GM12878 (cell line): ENCODE measurements around the gene JTB. TPM values are rescaled to one million over a fixed set of nuclear protein-coding genes. Genes with fewer than 3 reads are reported as not detected.
A peak's percentile ranks its signal among the peaks of the same experiment; 100 is the strongest.

Experiments used
- ATAC-seq: fragments of 200-7000 bp; cut with Tn5 transposase; 3 replicates; pipeline ENCODE4 v1.9.1; 2020; ENCODE audit warnings: mild to moderate bottlenecking, moderate library complexity
- BruUV-seq: library from RNA; stranded (reverse); fragments of 400-500 nt; replicated peaks from 2 replicates; lab custom pipeline; 2021; lab: Mats Ljungman, UMichigan
- CTCF ChIA-PET: fragments of 300-600 bp; sonication (Branson Sonifier 250); formaldehyde crosslinking; extraction: SDS; loops from one replicate; lab custom pipeline; 2021; ENCODE audit warnings: inconsistent platforms; lab: Yijun Ruan, JAX
- POLR2A ChIA-PET: fragments of 350-600 bp; formaldehyde crosslinking; extraction: SDS; loops from one replicate; lab custom pipeline; 2021; ENCODE audit warnings: inconsistent platforms; lab: Charles Lee
- RAD21 ChIA-PET: fragments of 300-600 bp; sonication (Branson Sonifier 250); formaldehyde crosslinking; loops from one replicate; lab custom pipeline; 2023; ENCODE audit warnings: antibody characterized with exemption; ENCODE audit not compliant: unreplicated experiment; lab: Charles Lee
- SMC1A ChIA-PET: fragments of 300-600 bp; sonication (Branson Sonifier 250); formaldehyde crosslinking; loops from one replicate; lab custom pipeline; 2023; ENCODE audit not compliant: unreplicated experiment, uncharacterized antibody; lab: Charles Lee
- DNase-seq: peaks from one replicate; pipeline ENCODE4 v3.0.0-alpha.2; 2011; ENCODE audit warnings: low read depth, low spot score
- FAIRE-seq: peaks from 3 replicates; lab custom pipeline; 2011; peaks lifted over from hg19 to GRCh38; lab: Jason Lieb, UNC
- H2AFZ ChIP-seq: 2 replicates; pipeline ENCODE4 v1.6.0; 2011; ENCODE audit warnings: low read depth, low read length, control low read depth; ENCODE audit not compliant: control insufficient read depth
- H3K27ac ChIP-seq: 2 replicates; pipeline ENCODE4 v1.5.1; 2011; ENCODE audit warnings: control low read depth; ENCODE audit not compliant: control insufficient read depth, insufficient read depth
- H3K27me3 ChIP-seq, 2 experiments: replicated peaks in 1 of 2; 2 replicates each; pipeline versions ENCODE4 v1.6.0 to v1.6.1; 2011; ENCODE audit warnings: low read length in 1 of 2; ENCODE audit not compliant: control insufficient read depth in 2 of 2, insufficient read depth in 2 of 2
- H3K36me3 ChIP-seq, 2 experiments: 2 replicates each; pipeline ENCODE4 v1.5.1; 2011; ENCODE audit warnings: low read length in 1 of 2; ENCODE audit not compliant: control insufficient read depth in 2 of 2, insufficient read depth in 2 of 2
- H3K4me1 ChIP-seq: 2 replicates; pipeline ENCODE4 v1.6.1; 2011; ENCODE audit warnings: mild to moderate bottlenecking, low read length, moderate library complexity, mixed read lengths; ENCODE audit not compliant: control insufficient read depth, insufficient read depth
- H3K4me2 ChIP-seq: 2 replicates; pipeline ENCODE4 v1.6.0; 2011; ENCODE audit warnings: control low read depth; ENCODE audit not compliant: control insufficient read depth, insufficient read depth
- H3K4me3 ChIP-seq: fragments of 200-600 bp; sonication (generic); 2 replicates; pipeline ENCODE4 v1.5.1; 2016
- H3K79me2 ChIP-seq: 2 replicates; pipeline ENCODE4 v1.6.0; 2011; ENCODE audit warnings: low read length; ENCODE audit not compliant: control insufficient read depth, insufficient read depth
- H3K9ac ChIP-seq: 2 replicates; pipeline ENCODE4 v1.8.0; 2011; ENCODE audit warnings: low read length, control low read depth, mixed read lengths; ENCODE audit not compliant: control insufficient read depth, insufficient read depth
- H3K9me3 ChIP-seq: replicated peaks from 3 replicates; pipeline ENCODE4 v1.5.1; 2011; ENCODE audit warnings: mild to moderate bottlenecking, low read length; ENCODE audit not compliant: control insufficient read depth, insufficient read depth
- H4K20me1 ChIP-seq: 2 replicates; pipeline ENCODE4 v1.6.0; 2011; ENCODE audit not compliant: control insufficient read depth, insufficient read depth
- CBX3 ChIP-seq: fragments of 200-600 bp; sonication (generic); IDR thresholded peaks from 2 replicates; pipeline ENCODE4 v1.6.1; 2016; ENCODE audit warnings: low read depth, borderline replicate concordance
- EGR1 ChIP-seq, 2 experiments: IDR thresholded peaks; 1 replicate in 1 of 2; 2 replicates in 1 of 2; pipeline ENCODE4 v1.6.1; 2011 to 2012; ENCODE audit warnings: low read depth in 2 of 2, low read length in 2 of 2, borderline replicate concordance in 1 of 2, mild to moderate bottlenecking in 1 of 2, moderate library complexity in 1 of 2
- JUND ChIP-seq: IDR thresholded peaks from 2 replicates; pipeline ENCODE4 v1.6.1; 2012; ENCODE audit warnings: low read depth, mild to moderate bottlenecking, low read length, improper control_type of control experiment, moderate library complexity
- MXI1 ChIP-seq: fragments of 150-350 bp; IDR thresholded peaks from 2 replicates; pipeline ENCODE4 v1.6.1; 2011; ENCODE audit warnings: low read depth, mild to moderate bottlenecking, inconsistent platforms, low read length, improper control_type of control experiment
- NBN ChIP-seq: fragments of 450-650 bp; IDR thresholded peaks from 2 replicates; pipeline ENCODE4 v1.6.1; 2016
- NR2C1 ChIP-seq: fragments of 450-650 bp; IDR thresholded peaks from 2 replicates; pipeline ENCODE4 v1.6.1; 2017; ENCODE audit warnings: antibody characterized with exemption, mild to moderate bottlenecking, moderate library complexity
- NR2C2 ChIP-seq: IDR thresholded peaks from 2 replicates; pipeline ENCODE4 v1.6.1; 2011; ENCODE audit warnings: borderline replicate concordance, low read depth; ENCODE audit not compliant: control insufficient read depth, insufficient read length
- RCOR1 ChIP-seq: conservative IDR thresholded peaks from 2 replicates; pipeline ENCODE4 v1.6.1; 2012; ENCODE audit warnings: low read depth, low read length, improper control_type of control experiment
- SPI1 ChIP-seq: IDR thresholded peaks from 2 replicates; pipeline ENCODE4 v1.6.1; 2011; ENCODE audit warnings: low read depth, mild to moderate bottlenecking, low read length, moderate library complexity, borderline replicate concordance; ENCODE audit not compliant: insufficient read depth
- WGBS: methylation state at CpG from one replicate; pipeline ENCODE4 v1.1.6; 2016; ENCODE audit warnings: low lambda C conversion rate; ENCODE audit not compliant: insufficient replicate concordance, insufficient coverage; ENCODE audit errors: missing lambda C conversion rate; 5-methylcytosine and 5-hydroxymethylcytosine counted together
- in situ Hi-C: fragments of 300-500 bp; cut with MboI; formaldehyde crosslinking; loops from 9 replicates; pipeline ENCODE4 v1.14.3; 2018; ENCODE audit warnings: mixed read lengths
- intact Hi-C: fragments of 100-400 bp; cut with micrococcal nuclease; formaldehyde crosslinking; loops from one replicate; pipeline ENCODE4 v1.14.2; 2022; ENCODE audit not compliant: unreplicated experiment
- polyA plus RNA-seq, 11 experiments: library from polyadenylated mRNA; depleted of rRNA in 4 of 11; unstranded in 6 of 11; stranded (reverse) in 5 of 11; fragments of >200 nt; fragmentation: Nextera tagmentation in 4 of 11; fragmentation: Illumina TruSeq in 1 of 11; extraction: Ambion mirVana in 4 of 11; extraction: Trizol in 1 of 11; gene quantifications; 1 replicate in 1 of 11; 2 replicates in 10 of 11; pipeline versions ENCODE4 v1.2.1 to v1.2.3, GENCODE V29; 2011 to 2016; ENCODE audit warnings: inconsistent platforms in 2 of 11, missing spikeins in 2 of 11, low read depth in 1 of 11
- total RNA-seq, 4 experiments: library from RNA; depleted of rRNA in 3 of 4; stranded (reverse); fragments of >200 nt in 3 of 4; fragmentation: Illumina TruSeq in 1 of 4; extraction: Trizol in 1 of 4; gene quantifications; 2 replicates each; pipeline versions ENCODE4 v1.2.1 to v1.2.3, GENCODE V29; 2013 to 2021
- TF ChIP-seq, protein P1 (sequence below): IDR thresholded peaks from 2 replicates; pipeline ENCODE4 v1.6.1; 2012; ENCODE audit warnings: low read depth, low read length, improper control_type of control experiment
- TF ChIP-seq, protein P2 (sequence below): IDR thresholded peaks from 2 replicates; pipeline ENCODE4 v1.6.1; 2011; ENCODE audit warnings: borderline replicate concordance, low read depth, mild to moderate bottlenecking, moderate library complexity, low read length; ENCODE audit not compliant: insufficient read depth, poor library complexity, severe bottlenecking
- TF ChIP-seq, protein P3 (sequence below): fragments of 150-350 bp; IDR thresholded peaks from 2 replicates; pipeline ENCODE4 v1.6.1; 2014; ENCODE audit warnings: mild to moderate bottlenecking, low read depth, low read length
- TF ChIP-seq, protein P4 (sequence below): fragments of 450-650 bp; IDR thresholded peaks from 2 replicates; pipeline ENCODE4 v1.6.1; 2018; ENCODE audit warnings: borderline replicate concordance, mild to moderate bottlenecking; ENCODE audit not compliant: partially characterized antibody

The JTB gene
- total and polyA plus RNA-seq, 10 of the 15 experiments (the other 5 are each of a cell fraction or from before 2014, with no cell fraction given) = 25.0 to 298 (median 155) TPM

DNA sequence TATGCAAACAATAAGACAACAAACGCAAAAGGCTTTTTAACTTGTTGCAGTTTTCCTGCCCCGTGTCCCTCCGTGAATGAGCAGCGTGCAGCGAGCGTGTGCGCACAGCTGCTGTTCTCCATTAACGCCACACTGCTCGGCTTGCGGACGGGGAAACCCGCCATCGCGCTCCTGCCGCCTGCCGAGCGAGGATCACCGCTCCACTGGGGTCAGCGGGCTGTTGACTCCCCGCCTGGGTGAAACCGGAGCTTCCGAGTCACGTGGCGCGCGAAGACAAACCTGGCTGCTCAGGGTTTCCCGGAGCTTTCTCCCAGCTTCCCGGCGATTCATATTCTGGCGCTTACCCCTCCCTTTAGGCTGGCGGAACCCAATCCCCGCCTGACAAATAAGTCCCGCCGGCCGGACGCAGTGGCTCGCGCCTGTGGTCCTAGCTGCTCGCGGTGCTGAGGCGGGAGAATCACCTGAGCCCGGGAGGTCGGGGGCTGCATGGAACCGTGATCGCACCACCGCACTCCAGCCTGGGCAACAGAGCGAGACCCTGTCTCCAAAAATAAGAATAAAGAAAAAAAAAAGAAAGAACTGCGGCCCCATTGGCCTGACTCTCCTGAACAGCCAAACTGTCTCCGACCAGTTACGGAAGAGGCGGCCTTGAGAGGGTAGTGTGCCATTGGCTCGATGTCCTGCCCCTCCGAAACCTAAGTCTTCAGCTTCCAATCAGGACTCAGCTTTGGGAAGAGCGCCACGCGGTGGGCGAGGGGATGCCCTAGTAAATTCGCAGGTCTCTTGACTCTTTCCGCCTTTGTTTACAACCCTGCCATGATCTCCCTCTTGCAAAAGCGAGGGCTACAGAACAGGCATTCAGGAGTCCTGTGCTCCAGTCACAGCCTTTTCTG lies 10.1 kb downstream of the JTB start, which contains the start of gene CREB3L4:
CREB3L4 (plus strand) TSS at position 796 of the 893 bp plus-strand sequence. CDS start 624 bp downstream, outside the sequence.
- Histone ChIP-seq H3K4me2 (peak within 1 kb of the TSS; percentile 91), H3K9me3 (no peaks in the 10 kb centered on the region), H3K36me3 (no peaks in the 10 kb centered on the region), H3K27me3 (no peaks in the 10 kb centered on the region), H3K27ac (peak within 1 kb of the TSS; percentile 91), H3K9ac (peak within 1 kb of the TSS; percentile 94), H3K79me2 (peaks cover 42% of the 10 kb centered on the region), H2AFZ (peak within 1 kb of the TSS; percentile 90), H3K4me1 (peaks cover 15% of the 10 kb centered on the region), H3K4me3 (peak within 1 kb of the TSS; percentile 92), H4K20me1 (no peaks in the 10 kb centered on the region; the same call in 1 of the 2 replicates)
- ChIA-PET POLR2A (interaction anchor here (0.6 to 10.0 kb wide), 18 partner anchors 9 to 368 kb away, joined by 3 to 132 read pairs (median 5); partner anchors contain the start of genes CRTC2, DENND4B, GATAD2B and JTB), RAD21 (interaction anchor here (0.8 to 6.4 kb wide), 17 partner anchors 8 to 289 kb away, joined by 3 to 42 read pairs (median 5); partner anchors contain the start of genes CRTC2, DENND4B, JTB and NPR1), SMC1A (interaction anchor here (0.7 to 7.7 kb wide), 18 partner anchors 9 to 291 kb away, joined by 3 to 82 read pairs (median 4); partner anchors contain the start of genes CRTC2, DENND4B, GATAD2B and JTB), CTCF (interaction anchor here (0.6 to 7.1 kb wide), 15 partner anchors 10 to 395 kb away, joined by 3 to 64 read pairs (median 12); partner anchors contain the start of genes DENND4B, GATAD2B, JTB and RAB13)
- DNase-seq = peak; percentile 95
- FAIRE-seq = peak; percentile 97
- in situ Hi-C loops (no loop called here), intact Hi-C loops (loop anchor here (1.0 to 5.0 kb wide), 3 partner anchors 22 to 160 kb away; no protein-coding TSS in a partner anchor)
- WGBS = 1% methylated on average over 60 of the region's 60 CpGs
- ATAC-seq = peak; percentile 88
- TSS peak; percentile 63 for BruUV-seq
- TF ChIP-seq EGR1 (IDR thresholded peaks at IDR 0.05; ENCODE audit: borderline replicate concordance in 1 of 2, low read depth in 2 of 2, low read length in 2 of 2) = peak in 1 of 2 experiments; percentile 48; a peak in 1 of 3 replicates
- no peak for TF ChIP-seq NR2C2
- TF ChIP-seq, protein P1, sequence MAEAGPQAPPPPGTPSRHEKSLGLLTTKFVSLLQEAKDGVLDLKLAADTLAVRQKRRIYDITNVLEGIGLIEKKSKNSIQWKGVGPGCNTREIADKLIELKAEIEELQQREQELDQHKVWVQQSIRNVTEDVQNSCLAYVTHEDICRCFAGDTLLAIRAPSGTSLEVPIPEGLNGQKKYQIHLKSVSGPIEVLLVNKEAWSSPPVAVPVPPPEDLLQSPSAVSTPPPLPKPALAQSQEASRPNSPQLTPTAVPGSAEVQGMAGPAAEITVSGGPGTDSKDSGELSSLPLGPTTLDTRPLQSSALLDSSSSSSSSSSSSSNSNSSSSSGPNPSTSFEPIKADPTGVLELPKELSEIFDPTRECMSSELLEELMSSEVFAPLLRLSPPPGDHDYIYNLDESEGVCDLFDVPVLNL = peak; percentile 15; the same call in 1 of the 2 replicates
- no peak for TF ChIP-seq CBX3
- TF ChIP-seq NBN = peak; percentile 98
- no peak for TF ChIP-seq SPI1
- TF ChIP-seq NR2C1 = 0 out of 2 replicates have a peak, but pooled peaks have one; percentile 7
- TF ChIP-seq, protein P2, sequence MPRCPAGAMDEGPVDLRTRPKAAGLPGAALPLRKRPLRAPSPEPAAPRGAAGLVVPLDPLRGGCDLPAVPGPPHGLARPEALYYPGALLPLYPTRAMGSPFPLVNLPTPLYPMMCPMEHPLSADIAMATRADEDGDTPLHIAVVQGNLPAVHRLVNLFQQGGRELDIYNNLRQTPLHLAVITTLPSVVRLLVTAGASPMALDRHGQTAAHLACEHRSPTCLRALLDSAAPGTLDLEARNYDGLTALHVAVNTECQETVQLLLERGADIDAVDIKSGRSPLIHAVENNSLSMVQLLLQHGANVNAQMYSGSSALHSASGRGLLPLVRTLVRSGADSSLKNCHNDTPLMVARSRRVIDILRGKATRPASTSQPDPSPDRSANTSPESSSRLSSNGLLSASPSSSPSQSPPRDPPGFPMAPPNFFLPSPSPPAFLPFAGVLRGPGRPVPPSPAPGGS = no peak
- TF ChIP-seq JUND = no peak
- 0 out of 2 replicates have a peak, but pooled peaks have one; percentile 40 for TF ChIP-seq RCOR1
- TF ChIP-seq, protein P3, sequence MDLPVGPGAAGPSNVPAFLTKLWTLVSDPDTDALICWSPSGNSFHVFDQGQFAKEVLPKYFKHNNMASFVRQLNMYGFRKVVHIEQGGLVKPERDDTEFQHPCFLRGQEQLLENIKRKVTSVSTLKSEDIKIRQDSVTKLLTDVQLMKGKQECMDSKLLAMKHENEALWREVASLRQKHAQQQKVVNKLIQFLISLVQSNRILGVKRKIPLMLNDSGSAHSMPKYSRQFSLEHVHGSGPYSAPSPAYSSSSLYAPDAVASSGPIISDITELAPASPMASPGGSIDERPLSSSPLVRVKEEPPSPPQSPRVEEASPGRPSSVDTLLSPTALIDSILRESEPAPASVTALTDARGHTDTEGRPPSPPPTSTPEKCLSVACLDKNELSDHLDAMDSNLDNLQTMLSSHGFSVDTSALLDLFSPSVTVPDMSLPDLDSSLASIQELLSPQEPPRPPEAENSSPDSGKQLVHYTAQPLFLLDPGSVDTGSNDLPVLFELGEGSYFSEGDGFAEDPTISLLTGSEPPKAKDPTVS = peak; percentile 75; the same call in 1 of the 2 replicates
- TF ChIP-seq MXI1 = peak; percentile 96
- TF ChIP-seq, protein P4, sequence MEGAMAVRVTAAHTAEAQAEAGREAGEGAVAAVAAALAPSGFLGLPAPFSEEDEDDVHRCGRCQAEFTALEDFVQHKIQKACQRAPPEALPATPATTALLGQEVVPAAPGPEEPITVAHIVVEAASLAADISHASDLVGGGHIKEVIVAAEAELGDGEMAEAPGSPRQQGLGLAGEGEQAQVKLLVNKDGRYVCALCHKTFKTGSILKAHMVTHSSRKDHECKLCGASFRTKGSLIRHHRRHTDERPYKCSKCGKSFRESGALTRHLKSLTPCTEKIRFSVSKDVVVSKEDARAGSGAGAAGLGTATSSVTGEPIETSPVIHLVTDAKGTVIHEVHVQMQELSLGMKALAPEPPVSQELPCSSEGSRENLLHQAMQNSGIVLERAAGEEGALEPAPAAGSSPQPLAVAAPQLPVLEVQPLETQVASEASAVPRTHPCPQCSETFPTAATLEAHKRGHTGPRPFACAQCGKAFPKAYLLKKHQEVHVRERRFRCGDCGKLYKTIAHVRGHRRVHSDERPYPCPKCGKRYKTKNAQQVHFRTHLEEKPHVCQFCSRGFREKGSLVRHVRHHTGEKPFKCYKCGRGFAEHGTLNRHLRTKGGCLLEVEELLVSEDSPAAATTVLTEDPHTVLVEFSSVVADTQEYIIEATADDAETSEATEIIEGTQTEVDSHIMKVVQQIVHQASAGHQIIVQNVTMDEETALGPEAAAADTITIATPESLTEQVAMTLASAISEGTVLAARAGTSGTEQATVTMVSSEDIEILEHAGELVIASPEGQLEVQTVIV = peak; percentile 79
